Measurements from ENCODE around the gene NPC2.

NPC2 gene

DNA sequence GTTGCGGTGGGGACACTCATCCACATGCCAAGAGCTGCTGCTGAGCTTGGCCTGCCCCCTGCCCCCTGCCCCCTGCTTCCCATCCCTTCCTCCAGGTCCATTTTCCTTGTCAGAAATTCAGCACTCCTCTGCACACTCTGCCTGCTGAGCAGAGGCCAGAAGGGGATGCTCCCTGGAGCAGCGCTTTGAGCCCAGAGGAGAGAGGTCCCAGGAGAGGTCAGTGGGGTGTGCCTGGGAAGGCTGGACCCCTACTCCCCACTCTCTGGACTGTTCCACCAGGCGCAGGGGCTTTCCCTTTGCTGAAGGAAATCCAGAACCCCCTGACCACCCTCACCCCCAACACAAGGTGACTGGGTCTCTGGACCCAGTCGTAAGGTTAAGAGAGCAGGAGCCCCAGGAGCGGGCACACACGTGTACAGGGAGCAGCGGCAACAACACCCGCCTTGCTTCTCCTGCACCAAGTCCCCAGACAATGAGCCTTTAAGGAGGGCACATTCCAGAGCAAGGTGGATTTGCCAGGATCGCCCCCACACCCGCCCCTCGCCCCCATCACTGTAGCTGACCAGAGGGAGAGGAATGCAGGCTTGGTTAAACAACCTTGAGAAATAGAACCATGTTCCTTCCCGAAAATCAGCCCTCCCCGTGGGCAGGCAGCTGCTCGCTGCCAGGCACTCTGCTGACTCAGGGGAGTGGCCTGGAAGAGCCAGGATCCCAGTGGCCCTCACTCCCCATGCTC, 31.1 kb upstream of the NPC2 start:
- Histone ChIP-seq H3K4me3 (ENCODE audit: low read depth in 1 of 2, low read length in 1 of 2) (no peak overlapping the region), H3K27ac (no peak overlapping the region), H3K36me3 (no peaks in the 10 kb centered on the region), H3K27me3 (no peaks in the 10 kb centered on the region), H3K9me3 (no peaks in the 10 kb centered on the region), H3K4me1 (ENCODE audit: control insufficient read depth in 1 of 2, insufficient read depth in 1 of 2, low read depth in 1 of 2, low read length in 1 of 2) (no peaks in the 10 kb centered on the region)
- TF ChIP-seq CTCF (IDR thresholded peaks at IDR 0.05), result no peak

GRCh38 chr14:74522740-74523139, 29.6 kb upstream of the NPC2 start:
- no peaks in the 10 kb centered on the region for H3K4me1 ChIP-seq (ENCODE audit: control insufficient read depth in 1 of 2, insufficient read depth in 1 of 2, low read depth in 1 of 2, low read length in 1 of 2)
- no peaks in the 10 kb centered on the region for H3K9me3 ChIP-seq
- no peak overlapping the region for H3K27ac ChIP-seq
- no peak for TF ChIP-seq CTCF (IDR thresholded peaks at IDR 0.05)
- no peaks in the 10 kb centered on the region for H3K36me3 ChIP-seq
- H3K4me3 ChIP-seq (ENCODE audit: low read depth in 1 of 2, low read length in 1 of 2), result no peak overlapping the region
- H3K27me3 ChIP-seq, result peaks cover 5% of the 10 kb centered on the region

- H3K4me1 ChIP-seq (ENCODE audit: control insufficient read depth in 1 of 2, insufficient read depth in 1 of 2, low read depth in 1 of 2, low read length in 1 of 2), result no peaks in the 10 kb centered on the region
Observed at GRCh38 chr14:74521756-74522155, 28.7 kb upstream of the NPC2 start.

DNA sequence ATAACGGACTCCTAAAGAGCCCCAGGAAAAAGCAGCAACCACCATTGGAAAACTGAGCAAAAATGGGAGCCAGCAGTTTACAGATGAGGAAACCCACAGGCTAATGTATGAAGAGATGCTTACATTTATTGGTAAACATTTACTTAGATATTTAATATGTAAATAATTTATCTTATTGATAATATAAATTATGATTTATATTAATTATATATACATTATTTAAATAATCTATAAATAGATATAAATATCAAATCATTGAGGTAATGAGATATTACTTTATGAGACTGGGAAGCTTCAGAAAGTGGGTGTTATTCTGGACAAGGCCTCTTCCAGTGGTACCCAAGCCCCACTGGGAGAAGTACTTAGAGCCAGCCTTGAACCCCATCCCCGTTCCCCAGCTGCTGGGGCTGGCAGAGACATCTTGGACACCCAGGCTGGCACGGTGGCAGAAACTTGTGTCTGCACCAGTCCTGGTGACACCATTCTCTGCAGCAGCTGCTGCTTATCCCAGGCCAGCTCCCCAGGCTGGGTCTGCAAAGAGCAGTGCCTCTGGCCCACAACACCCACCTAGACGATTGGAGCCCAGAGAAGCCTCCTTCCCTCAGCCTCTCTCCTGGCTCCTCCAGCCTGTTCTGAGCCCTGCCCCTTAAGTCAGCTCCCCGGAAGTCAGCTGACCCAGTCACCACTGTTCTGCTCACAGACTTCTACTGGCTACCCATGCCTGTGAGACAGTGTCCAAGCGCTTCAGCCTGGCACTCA, 26.4 kb upstream of the NPC2 start:
- Histone ChIP-seq H3K4me3 (ENCODE audit: low read depth in 1 of 2, low read length in 1 of 2) (no peak overlapping the region), H3K27ac (no peak overlapping the region), H3K27me3 (peaks cover 5% of the 10 kb centered on the region), H3K36me3 (no peaks in the 10 kb centered on the region), H3K4me1 (ENCODE audit: control insufficient read depth in 1 of 2, insufficient read depth in 1 of 2, low read depth in 1 of 2, low read length in 1 of 2) (peaks cover 0 to 6% of the 10 kb centered on the region in 2 experiments), H3K9me3 (no peaks in the 10 kb centered on the region)
- TF ChIP-seq CTCF (IDR thresholded peaks at IDR 0.05), result no peak

More at GRCh38 chr14:74521756-74522155, 28.7 kb upstream of the NPC2 start:
- H3K36me3 ChIP-seq, result no peaks in the 10 kb centered on the region
- no peak overlapping the region for H3K4me3 ChIP-seq (ENCODE audit: low read depth in 1 of 2, low read length in 1 of 2)
- no peak overlapping the region for H3K27ac ChIP-seq
- no peak for TF ChIP-seq CTCF (IDR thresholded peaks at IDR 0.05)
- no peaks in the 10 kb centered on the region for H3K9me3 ChIP-seq
- peaks cover 5% of the 10 kb centered on the region for H3K27me3 ChIP-seq

DNA sequence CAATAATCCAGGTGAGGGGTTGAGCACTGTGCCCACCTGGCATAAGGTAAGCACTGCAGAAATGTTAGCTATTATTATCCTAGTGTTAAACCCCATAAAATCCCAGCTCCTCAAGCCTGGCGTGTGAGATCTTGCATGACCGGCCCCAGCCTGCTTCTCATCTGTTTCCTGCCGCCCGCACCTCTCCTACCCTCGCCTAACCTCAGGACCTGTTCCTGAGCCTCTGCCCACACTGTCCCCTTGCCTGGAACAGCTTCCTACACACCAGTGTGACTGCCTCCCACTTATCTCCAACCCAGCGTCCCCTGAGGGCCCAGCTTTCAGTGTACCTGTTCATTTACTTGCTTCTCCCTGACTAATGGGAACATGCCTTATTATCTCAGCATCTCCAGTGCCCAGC, 25.1 kb upstream of the NPC2 start:
- H3K36me3 ChIP-seq, result no peaks in the 10 kb centered on the region

More for the DNA sequence above, 25.1 kb upstream of the NPC2 start:
- Histone ChIP-seq H3K4me3 (ENCODE audit: low read depth in 1 of 2, low read length in 1 of 2) (no peak overlapping the region), H3K9me3 (no peaks in the 10 kb centered on the region), H3K27ac (no peak overlapping the region), H3K4me1 (ENCODE audit: control insufficient read depth in 1 of 2, insufficient read depth in 1 of 2, low read depth in 1 of 2, low read length in 1 of 2) (peaks cover 0 to 10% of the 10 kb centered on the region in 2 experiments), H3K27me3 (peaks cover 5% of the 10 kb centered on the region)
- no peak for TF ChIP-seq CTCF (IDR thresholded peaks at IDR 0.05)
